Endothelial cell of umbilical vein (primary cell): ENCODE measurements around the gene AGGF1. TPM values are rescaled to one million over a fixed set of nuclear protein-coding genes. Genes with fewer than 3 reads are reported as not detected.
"Not testable (repeated sequence)": the region's sequence is repeated elsewhere in the genome, so short reads cannot be mapped to it uniquely, and the experiment has no call there.

Experiments
- BruUV-seq: library from RNA; stranded (reverse); fragments of 400-500 nt; replicated peaks from 2 replicates; lab custom pipeline; 2021; lab: Mats Ljungman, UMichigan
- CTCF ChIA-PET: fragments of 300-600, 350-600 bp; sonication (Branson Sonifier 250); formaldehyde crosslinking; loops from one replicate; lab custom pipeline; 2021; ENCODE audit warnings: antibody characterized with exemption, inconsistent platforms; lab: Charles Lee
- POLR2A ChIA-PET: fragments of 300-600, 350-600 bp; sonication (Branson Sonifier 250); formaldehyde crosslinking; loops from one replicate; lab custom pipeline; 2021; ENCODE audit warnings: antibody characterized with exemption, inconsistent platforms; lab: Charles Lee
- DNase-seq: peaks from one replicate; pipeline ENCODE4 v3.0.0-alpha.2; 2011; ENCODE audit warnings: low read depth, low spot score
- FAIRE-seq: peaks from 2 replicates; lab custom pipeline; 2011; peaks lifted over from hg19 to GRCh38; lab: Jason Lieb, UNC
- H2AFZ ChIP-seq: 2 replicates; pipeline ENCODE4 v1.6.0; 2012; ENCODE audit warnings: low read depth, low read length, control low read depth, inconsistent platforms
- H3K27ac ChIP-seq: 2 replicates; pipeline ENCODE4 v1.5.1; 2011; ENCODE audit warnings: low read depth, mild to moderate bottlenecking, control low read depth, low read length, moderate library complexity; ENCODE audit not compliant: insufficient read depth
- H3K27me3 ChIP-seq, 2 experiments: 2 replicates each; pipeline versions ENCODE4 v1.6.0 to v1.6.1; 2011; ENCODE audit warnings: low read length in 2 of 2, mixed read lengths in 1 of 2; ENCODE audit not compliant: control insufficient read depth in 2 of 2, insufficient read depth in 2 of 2
- H3K36me3 ChIP-seq, 2 experiments: 2 replicates in 1 of 2; 3 replicates in 1 of 2; pipeline ENCODE4 v1.5.1; 2011; ENCODE audit warnings: low read length in 2 of 2, mild to moderate bottlenecking in 1 of 2, moderate library complexity in 1 of 2; ENCODE audit not compliant: control insufficient read depth in 2 of 2, insufficient read depth in 2 of 2; ENCODE audit errors: extremely low read depth in 1 of 2
- H3K4me1 ChIP-seq: 3 replicates; pipeline ENCODE4 v1.5.1; 2011; ENCODE audit warnings: mild to moderate bottlenecking, low read length; ENCODE audit not compliant: control insufficient read depth, insufficient read depth; ENCODE audit errors: extremely low read depth
- H3K4me2 ChIP-seq: 2 replicates; pipeline ENCODE4 v1.6.1; 2011; ENCODE audit warnings: low read length, control low read depth, mixed read lengths; ENCODE audit not compliant: insufficient read depth
- H3K4me3 ChIP-seq, 3 experiments: fragments of 200-600 bp in 1 of 3; sonication (generic), shearing (Covaris generic) in 1 of 3; replicated peaks in 1 of 3; 2 replicates each; pipeline ENCODE4 v1.5.1; 2011 to 2016; ENCODE audit warnings: control low read depth in 3 of 3, low read length in 3 of 3, mild to moderate bottlenecking in 2 of 3, inconsistent platforms in 1 of 3, low read depth in 1 of 3, moderate library complexity in 1 of 3; ENCODE audit not compliant: insufficient read depth in 1 of 3
- H3K79me2 ChIP-seq: 2 replicates; pipeline ENCODE4 v1.6.0; 2012; ENCODE audit warnings: low read length, inconsistent platforms; ENCODE audit not compliant: control insufficient read depth, insufficient read depth
- H3K9ac ChIP-seq: replicated peaks from 2 replicates; pipeline ENCODE3; 2011; ENCODE audit warnings: low read length, control low read depth; ENCODE audit not compliant: insufficient read depth; ENCODE audit errors: extremely low read depth
- H3K9me1 ChIP-seq: replicated peaks from 3 replicates; pipeline ENCODE4 v1.6.0; 2011; ENCODE audit warnings: mild to moderate bottlenecking, low read length; ENCODE audit not compliant: control insufficient read depth, insufficient read depth; ENCODE audit errors: extremely low read depth
- H3K9me3 ChIP-seq: replicated peaks from 2 replicates; pipeline ENCODE4 v1.5.1; 2012; ENCODE audit warnings: low read length, inconsistent platforms; ENCODE audit not compliant: control insufficient read depth, insufficient read depth
- H4K20me1 ChIP-seq: replicated peaks from 2 replicates; pipeline ENCODE3; 2011; ENCODE audit warnings: mild to moderate bottlenecking, low read length; ENCODE audit not compliant: control insufficient read depth, insufficient read depth; ENCODE audit errors: extremely low read depth
- CTCF ChIP-seq, 2 donors: IDR thresholded peaks; 1 replicate in 1 of 2; 2 replicates in 1 of 2; pipeline ENCODE4 v1.5.1; 2011; ENCODE audit warnings: low read length in 2 of 2, mild to moderate bottlenecking in 2 of 2, moderate library complexity in 2 of 2, control low read depth in 1 of 2, inconsistent platforms in 1 of 2, low read depth in 1 of 2; ENCODE audit not compliant: insufficient read depth in 1 of 2; ENCODE audit errors: extremely low read depth in 1 of 2
- EZH2 ChIP-seq: IDR thresholded peaks from 2 replicates; pipeline ENCODE4 v1.6.1; 2012; ENCODE audit warnings: borderline replicate concordance, low read depth, mild to moderate bottlenecking, moderate library complexity, low read length, inconsistent platforms; ENCODE audit not compliant: severe bottlenecking
- FOS ChIP-seq: IDR thresholded peaks from 2 replicates; pipeline ENCODE4 v1.6.1; 2011; ENCODE audit warnings: mild to moderate bottlenecking, low read length, moderate library complexity, borderline replicate concordance; ENCODE audit not compliant: insufficient read depth
- GATA2 ChIP-seq: IDR thresholded peaks from 2 replicates; pipeline ENCODE4 v1.7.0; 2011; ENCODE audit warnings: low read depth, mild to moderate bottlenecking, moderate library complexity, mixed read lengths, low read length; ENCODE audit not compliant: insufficient read length, insufficient read depth
- JUN ChIP-seq: IDR thresholded peaks from 2 replicates; pipeline ENCODE4 v1.6.1; 2011; ENCODE audit warnings: borderline replicate concordance, low read depth; ENCODE audit not compliant: insufficient read length, insufficient read depth
- MAX ChIP-seq: IDR thresholded peaks from 2 replicates; pipeline ENCODE4 v1.6.1; 2011; ENCODE audit not compliant: insufficient read depth, insufficient read length
- MYC ChIP-seq: IDR thresholded peaks from one replicate; pipeline ENCODE4 v1.6.1; 2011; ENCODE audit warnings: mild to moderate bottlenecking, low read depth, low read length
- POLR2A ChIP-seq: IDR thresholded peaks from 2 replicates; pipeline ENCODE4 v1.6.1; 2012; ENCODE audit warnings: low read depth, mild to moderate bottlenecking, control low read depth, low read length
- POLR2AphosphoS5 ChIP-seq: IDR thresholded peaks from 2 replicates; pipeline ENCODE4 v1.6.1; 2012; ENCODE audit warnings: low read depth, mild to moderate bottlenecking, control low read depth, low read length, moderate library complexity; ENCODE audit not compliant: insufficient read depth
- dilution Hi-C: fragments of 300-500 bp; cut with MboI; formaldehyde crosslinking; loops from one replicate; pipeline ENCODE4 v1.15.0; 2019; ENCODE audit warnings: low sequenced_read_pairs; ENCODE audit not compliant: extremely low pct_ligation_motif_present
- intact Hi-C: fragments of 100-400 bp; cut with micrococcal nuclease; formaldehyde crosslinking; loops from one replicate; pipeline ENCODE4 v1.10.0; 2022
- polyA plus RNA-seq, 4 experiments: library from polyadenylated mRNA; depleted of rRNA in 3 of 4; stranded (reverse) in 3 of 4; unstranded in 1 of 4; fragments of >200 nt; gene quantifications; 2 replicates each; pipeline versions ENCODE4 v1.2.1 to v1.2.3, GENCODE V29; 2011 to 2012; ENCODE audit warnings: missing spikeins in 1 of 4
- total RNA-seq: library from RNA; stranded (reverse); gene quantifications from 2 replicates; pipeline ENCODE4 v1.2.3, GENCODE V29; 2021

Gene AGGF1
- total and polyA plus RNA-seq, 2 donors (not counting 3 experiments of a cell fraction or from before 2014, with no cell fraction given): 6.7 to 19.9 TPM

GRCh38 chr5:77104813-77105212 lies 74.6 kb downstream of the AGGF1 start:
- peaks cover 0 to 2% of the 10 kb centered on the region in 2 experiments for H3K36me3 ChIP-seq
- no peak overlapping the region for H3K4me2 ChIP-seq
- no peaks in the 10 kb centered on the region for H4K20me1 ChIP-seq
- POLR2A ChIA-PET: no interaction called here
- CTCF ChIA-PET: interaction anchor here (1.0 kb wide), 1 partner anchor 28 kb away, joined by 3 read pairs; no protein-coding TSS in a partner anchor
- FAIRE-seq (no peak), DNase-seq (no peak)
- TF ChIP-seq CTCF (IDR thresholded peaks at IDR 0.05; ENCODE audit: extremely low read depth in 1 of 2, insufficient read depth in 1 of 2, low read depth in 1 of 2, low read length in 2 of 2) (no peak), GATA2 (no peak), MYC (no peak), MAX (no peak), POLR2A (no peak), JUN (no peak), FOS (no peak), EZH2 (no peak), POLR2AphosphoS5 (no peak)
- dilution Hi-C loops: no loop called here
- no peaks in the 10 kb centered on the region for H3K9me3 ChIP-seq
- H3K27ac ChIP-seq: no peak overlapping the region
- H3K9ac ChIP-seq: no peak overlapping the region
- intact Hi-C loops: no loop called here
- no peaks in the 10 kb centered on the region for H3K27me3 ChIP-seq
- no peaks in the 10 kb centered on the region for H3K4me1 ChIP-seq
- no TSS peak for BruUV-seq
- no peak overlapping the region for H3K4me3 ChIP-seq
- no peaks in the 10 kb centered on the region for H3K9me1 ChIP-seq
- no peak overlapping the region for H2AFZ ChIP-seq
- no peaks in the 10 kb centered on the region for H3K79me2 ChIP-seq

- H2AFZ ChIP-seq, BruUV-seq, H3K4me1 ChIP-seq, H3K4me3 ChIP-seq, H3K9me3 ChIP-seq, H3K79me2 ChIP-seq, H3K9ac ChIP-seq, H4K20me1 ChIP-seq, H3K27ac ChIP-seq, H3K9me1 ChIP-seq, intact Hi-C loops, H3K27me3 ChIP-seq, DNase-seq, H3K4me2 ChIP-seq, CTCF ChIA-PET, dilution Hi-C loops, H3K36me3 ChIP-seq, FAIRE-seq: not testable (repeated sequence)
- POLR2A ChIA-PET: interaction anchor here (0.6 kb wide), 1 partner anchor 25 kb away, joined by 4 read pairs; no protein-coding TSS in a partner anchor
These were observed 76.8 kb downstream of the AGGF1 start for GRCh38 chr5:77107035-77107434.
